ENCODE data around the gene AQP7. TPM values are rescaled to one million over a fixed set of nuclear protein-coding genes. Genes with fewer than 3 reads are reported as not detected.

Gene AQP7
- total and polyA plus RNA-seq, 7 experiments from 2014 or later = 0.32 to 1.9 (median 0.87) TPM; not detected in 1

DNA sequence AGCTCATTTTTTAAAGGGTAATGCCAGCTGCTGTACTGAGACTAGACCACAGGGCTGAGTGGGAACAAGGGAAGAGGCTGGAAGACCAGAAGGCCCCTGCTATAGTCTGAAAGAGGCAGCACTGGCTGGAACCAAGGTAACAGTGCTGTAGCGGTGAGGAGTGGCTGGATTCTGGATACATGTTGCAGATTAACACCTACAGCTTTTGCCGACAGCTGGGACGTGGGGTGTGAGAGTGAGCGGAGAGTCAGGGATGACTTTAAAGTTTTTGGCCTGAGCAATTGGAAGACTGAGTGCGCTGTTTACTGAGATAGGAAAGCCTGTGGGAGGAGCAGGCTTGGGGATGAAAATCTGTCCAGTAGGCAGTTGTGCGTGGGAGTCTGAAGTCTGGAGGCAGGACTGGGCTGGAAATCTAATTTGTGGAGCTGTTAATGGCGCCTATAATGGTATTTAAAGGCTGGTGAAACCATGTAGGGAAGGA, 26.5 kb downstream of the AQP7 start:
- H3K4me3 Mint-ChIP-seq = peak overlapping the region in 3 of 10 donors; percentile 13 to 68 (median 37)
- H3K36me3 Mint-ChIP-seq = peaks cover 0 to 5% (median 0%) of the 10 kb centered on the region in 5 donors
- peak overlapping the region in 5 of 9 donors; percentile 26 to 81 (median 73) for H3K27ac Mint-ChIP-seq
- ChIA-PET POLR2A (interaction anchor here (0.9 to 1.7 kb wide), 4 partner anchors 23 to 90 kb away, joined by 3 to 12 read pairs (median 4); partner anchors contain the start of gene AQP3), CTCF (interaction anchor here (0.6 to 6.4 kb wide), 13 partner anchors 15 to 346 kb away, joined by 3 to 51 read pairs (median 5); no protein-coding TSS in a partner anchor)
- intact Hi-C loops (cut with micrococcal nuclease) = loop anchor here (1.0 to 2.0 kb wide), 12 partner anchors 21 to 346 kb away; no protein-coding TSS in a partner anchor
- no peaks in the 10 kb centered on the region for H3K27me3 Mint-ChIP-seq
- no peak overlapping the region for H3K4me3 ChIP-seq (ENCODE audit: low read length)
- H3K36me3 ChIP-seq (ENCODE audit: control insufficient read depth in 2 of 3, insufficient read depth in 3 of 3, low read length in 3 of 3) = peaks cover 0 to 26% (median 4%) of the 10 kb centered on the region in 3 experiments
- peaks cover 0 to 5% of the 10 kb centered on the region in 2 donors for H3K4me1 ChIP-seq (ENCODE audit: control insufficient read depth in 2 of 2, insufficient read depth in 2 of 2, low read length in 2 of 2)
- H3K9me3 Mint-ChIP-seq = peaks cover 0 to 2% (median 0%) of the 10 kb centered on the region in 11 donors
- no peak for ATAC-seq
- no peaks in the 10 kb centered on the region for H3K27me3 ChIP-seq (ENCODE audit: control insufficient read depth in 2 of 2, insufficient read depth in 2 of 2, low read length in 2 of 2)
- no peak for DNase-seq
- H3K27ac ChIP-seq (ENCODE audit: low read depth, low read length) = no peak overlapping the region
- H3K9me3 ChIP-seq (ENCODE audit: control insufficient read depth in 2 of 3, low read length in 3 of 3) = no peaks in the 10 kb centered on the region
- peaks cover 10 to 17% (median 12%) of the 10 kb centered on the region in 7 donors for H3K4me1 Mint-ChIP-seq

GRCh38 chr9:33375238-33375840, 27.0 kb downstream of the AQP7 start:
- peak overlapping the region; percentile 0 for H3K27ac ChIP-seq (ENCODE audit: low read depth, low read length)
- POLR2A ChIA-PET = interaction anchor here (0.6 to 1.7 kb wide), 6 partner anchors 23 to 787 kb away, joined by 3 to 12 read pairs (median 4); partner anchors contain the start of gene AQP3
- H3K9me3 Mint-ChIP-seq = peaks cover 0 to 2% (median 0%) of the 10 kb centered on the region in 11 donors
- peak overlapping the region in 9 of 10 donors; percentile 19 to 81 (median 75) for H3K4me3 Mint-ChIP-seq
- peaks cover 0 to 5% of the 10 kb centered on the region in 2 donors for H3K4me1 ChIP-seq (ENCODE audit: control insufficient read depth in 2 of 2, insufficient read depth in 2 of 2, low read length in 2 of 2)
- ATAC-seq (peak; percentile 52), DNase-seq (no peak)
- peaks cover 0 to 5% (median 0%) of the 10 kb centered on the region in 5 donors for H3K36me3 Mint-ChIP-seq
- intact Hi-C loops (cut with micrococcal nuclease) = loop anchor here (1.0 to 2.0 kb wide), 12 partner anchors 20 to 347 kb away; no protein-coding TSS in a partner anchor
- CTCF ChIA-PET = interaction anchor here (0.6 to 6.4 kb wide), 18 partner anchors 15 to 347 kb away, joined by 3 to 51 read pairs (median 5); partner anchors contain the start of gene NOL6
- peaks cover 10 to 17% (median 13%) of the 10 kb centered on the region in 7 donors for H3K4me1 Mint-ChIP-seq
- no peaks in the 10 kb centered on the region for H3K9me3 ChIP-seq (ENCODE audit: control insufficient read depth in 2 of 3, low read length in 3 of 3)
- H3K27ac Mint-ChIP-seq = peak overlapping the region in 8 of 9 donors; percentile 49 to 87 (median 78)
- H3K36me3 ChIP-seq (ENCODE audit: control insufficient read depth in 2 of 3, insufficient read depth in 3 of 3, low read length in 3 of 3) = peaks cover 0 to 31% (median 4%) of the 10 kb centered on the region in 3 experiments
- no peak overlapping the region for H3K4me3 ChIP-seq (ENCODE audit: low read length)
- H3K27me3 Mint-ChIP-seq = no peaks in the 10 kb centered on the region
- H3K27me3 ChIP-seq (ENCODE audit: control insufficient read depth in 2 of 2, insufficient read depth in 2 of 2, low read length in 2 of 2) = no peaks in the 10 kb centered on the region

GRCh38 chr9:33374634-33375237, 27.6 kb downstream of the AQP7 start:
- no peaks in the 10 kb centered on the region for H3K27me3 Mint-ChIP-seq
- ChIA-PET POLR2A (interaction anchor here (0.6 to 1.7 kb wide), 6 partner anchors 22 to 787 kb away, joined by 3 to 12 read pairs (median 4); partner anchors contain the start of gene AQP3), CTCF (interaction anchor here (0.6 to 6.4 kb wide), 21 partner anchors 14 to 347 kb away, joined by 3 to 51 read pairs (median 5); partner anchors contain the start of genes AQP3 and NOL6)
- H3K36me3 ChIP-seq (ENCODE audit: control insufficient read depth in 2 of 3, insufficient read depth in 3 of 3, low read length in 3 of 3) = peaks cover 4 to 37% (median 4%) of the 10 kb centered on the region in 3 experiments
- peak; percentile 94 for ATAC-seq
- peaks cover 0 to 2% (median 0%) of the 10 kb centered on the region in 11 donors for H3K9me3 Mint-ChIP-seq
- peaks cover 0 to 5% of the 10 kb centered on the region in 2 donors for H3K4me1 ChIP-seq (ENCODE audit: control insufficient read depth in 2 of 2, insufficient read depth in 2 of 2, low read length in 2 of 2)
- peak overlapping the region; percentile 0 for H3K27ac ChIP-seq (ENCODE audit: low read depth, low read length)
- peak overlapping the region in 9 of 10 donors; percentile 19 to 81 (median 75) for H3K4me3 Mint-ChIP-seq
- no peaks in the 10 kb centered on the region for H3K27me3 ChIP-seq (ENCODE audit: control insufficient read depth in 2 of 2, insufficient read depth in 2 of 2, low read length in 2 of 2)
- H3K4me3 ChIP-seq (ENCODE audit: low read length) = no peak overlapping the region
- H3K27ac Mint-ChIP-seq = peak overlapping the region in 8 of 9 donors; percentile 49 to 87 (median 76)
- DNase-seq = peak; percentile 29 to 76 (median 70)
- peaks cover 2 to 10% (median 6%) of the 10 kb centered on the region in 5 donors for H3K36me3 Mint-ChIP-seq
- intact Hi-C loops (cut with micrococcal nuclease) = loop anchor here (1.0 to 2.0 kb wide), 12 partner anchors 19 to 348 kb away; no protein-coding TSS in a partner anchor
- peaks cover 10 to 17% (median 13%) of the 10 kb centered on the region in 7 donors for H3K4me1 Mint-ChIP-seq
- no peaks in the 10 kb centered on the region for H3K9me3 ChIP-seq (ENCODE audit: control insufficient read depth in 2 of 3, low read length in 3 of 3)

- Histone ChIP-seq H3K4me3 (ENCODE audit: low read length) (no peak overlapping the region), H3K4me1 (ENCODE audit: control insufficient read depth in 2 of 2, insufficient read depth in 2 of 2, low read length in 2 of 2) (peaks cover 0 to 5% of the 10 kb centered on the region in 2 donors), H3K9me3 (ENCODE audit: control insufficient read depth in 2 of 3, low read length in 3 of 3) (no peaks in the 10 kb centered on the region), H3K36me3 (ENCODE audit: control insufficient read depth in 2 of 3, insufficient read depth in 3 of 3, low read length in 3 of 3) (peaks cover 4 to 41% (median 5%) of the 10 kb centered on the region in 3 experiments), H3K27me3 (ENCODE audit: control insufficient read depth in 2 of 2, insufficient read depth in 2 of 2, low read length in 2 of 2) (no peaks in the 10 kb centered on the region), H3K27ac (ENCODE audit: low read depth, low read length) (no peak overlapping the region)
- POLR2A ChIA-PET = interaction anchor here (1.4 kb wide), 1 partner anchor 89 kb away, joined by 4 read pairs; no protein-coding TSS in a partner anchor
- intact Hi-C loops (cut with micrococcal nuclease) = loop anchor here (2.0 kb wide), 3 partner anchors 41 to 101 kb away; no protein-coding TSS in a partner anchor
- H3K4me3 Mint-ChIP-seq = no peak overlapping the region
- CTCF ChIA-PET = interaction anchor here (0.6 to 6.4 kb wide), 16 partner anchors 13 to 348 kb away, joined by 3 to 51 read pairs (median 5); partner anchors contain the start of genes AQP3 and NOL6
- peaks cover 2 to 14% (median 7%) of the 10 kb centered on the region in 5 donors for H3K36me3 Mint-ChIP-seq
- DNase-seq (no peak), ATAC-seq (no peak)
- peaks cover 0 to 2% (median 0%) of the 10 kb centered on the region in 11 donors for H3K9me3 Mint-ChIP-seq
- H3K4me1 Mint-ChIP-seq = peaks cover 10 to 17% (median 13%) of the 10 kb centered on the region in 7 donors
- H3K27me3 Mint-ChIP-seq = no peaks in the 10 kb centered on the region
- H3K27ac Mint-ChIP-seq = peak overlapping the region in 3 of 9 donors; percentile 19 to 36 (median 21)
These were observed 28.2 kb downstream of the AQP7 start for GRCh38 chr9:33374190-33374589.

GRCh38 chr9:33372900-33373299, 29.5 kb downstream of the AQP7 start:
- Mint-ChIP-seq H3K36me3 (peaks cover 2 to 15% (median 7%) of the 10 kb centered on the region in 5 donors), H3K4me1 (peaks cover 10 to 17% (median 13%) of the 10 kb centered on the region in 7 donors), H3K27me3 (no peaks in the 10 kb centered on the region), H3K4me3 (no peak overlapping the region), H3K9me3 (peaks cover 0 to 2% (median 0%) of the 10 kb centered on the region in 11 donors), H3K27ac (peak overlapping the region in 3 of 9 donors; percentile 27 to 45 (median 30))
- no peak for DNase-seq
- H3K4me3 ChIP-seq (ENCODE audit: low read length) = no peak overlapping the region
- H3K4me1 ChIP-seq (ENCODE audit: control insufficient read depth in 2 of 2, insufficient read depth in 2 of 2, low read length in 2 of 2) = peaks cover 0 to 5% of the 10 kb centered on the region in 2 donors
- no peak for ATAC-seq
- ChIA-PET POLR2A (interaction anchor here (1.0 kb wide), 1 partner anchor 101 kb away, joined by 4 read pairs; the partner anchor contains the start of gene NOL6), CTCF (interaction anchor here (1.1 to 6.4 kb wide), 7 partner anchors 9 to 349 kb away, joined by 3 to 51 read pairs (median 11); no protein-coding TSS in a partner anchor)
- H3K9me3 ChIP-seq (ENCODE audit: control insufficient read depth in 2 of 3, low read length in 3 of 3) = no peaks in the 10 kb centered on the region
- intact Hi-C loops (cut with micrococcal nuclease) = no loop called here
- H3K27ac ChIP-seq (ENCODE audit: low read depth, low read length) = no peak overlapping the region
- H3K36me3 ChIP-seq (ENCODE audit: control insufficient read depth in 2 of 3, insufficient read depth in 3 of 3, low read length in 3 of 3) = peaks cover 5 to 52% (median 7%) of the 10 kb centered on the region in 3 experiments
- no peaks in the 10 kb centered on the region for H3K27me3 ChIP-seq (ENCODE audit: control insufficient read depth in 2 of 2, insufficient read depth in 2 of 2, low read length in 2 of 2)

Measured in naive thymus-derived CD4-positive, alpha-beta T cell (primary cell).